SW480 (cell line): ENCODE measurements around the gene AZIN2.
"Not testable (repeated sequence)": the region's sequence is repeated elsewhere in the genome, so short reads cannot be mapped to it uniquely, and the experiment has no call there.

Source experiments
- DNase-seq: peaks from one replicate; pipeline ENCODE4 v3.0.0-alpha.2; 2016; ENCODE audit warnings: low spot score

Gene AZIN2

DNA sequence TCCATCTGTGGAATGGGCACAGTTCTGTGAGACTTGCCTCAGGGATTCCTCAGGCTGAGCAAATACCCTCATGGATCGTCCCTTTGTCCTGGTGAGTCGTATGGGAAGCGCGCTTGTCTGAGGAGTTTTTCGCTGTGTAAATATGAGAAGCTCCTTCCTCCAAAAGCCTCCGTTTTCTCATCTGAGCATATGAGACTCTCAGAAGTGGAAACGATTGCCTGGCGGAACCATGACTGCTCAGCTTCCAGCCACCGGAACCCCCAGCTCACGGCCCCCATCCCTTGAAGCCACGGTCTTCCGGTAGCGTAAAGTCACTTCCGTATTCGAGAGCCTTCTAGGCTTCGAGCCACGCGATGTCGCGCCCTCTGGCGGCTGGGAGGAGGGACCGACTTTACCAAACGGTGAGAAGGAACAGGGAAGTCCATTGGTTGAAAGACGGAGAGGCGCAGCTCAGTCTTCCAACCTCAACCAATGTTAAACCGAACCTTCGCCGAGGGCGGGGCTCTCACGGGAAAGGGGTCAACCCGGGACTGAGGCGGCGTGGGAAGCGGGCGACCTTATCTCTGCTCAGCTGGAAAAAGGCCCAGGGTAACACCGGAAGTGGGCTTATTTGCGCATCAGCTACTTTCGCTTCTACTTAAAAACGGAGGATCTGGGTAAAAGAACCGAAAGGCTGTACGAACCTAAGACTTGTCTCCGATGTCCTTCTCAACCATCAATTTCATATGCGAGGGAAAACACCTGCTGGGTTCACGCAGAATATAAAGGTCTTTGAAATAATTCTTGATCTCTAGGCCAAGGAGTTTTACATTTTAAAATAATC is 46.3 kb downstream of the AZIN2 start:
- peak; percentile 99 for DNase-seq

DNA sequence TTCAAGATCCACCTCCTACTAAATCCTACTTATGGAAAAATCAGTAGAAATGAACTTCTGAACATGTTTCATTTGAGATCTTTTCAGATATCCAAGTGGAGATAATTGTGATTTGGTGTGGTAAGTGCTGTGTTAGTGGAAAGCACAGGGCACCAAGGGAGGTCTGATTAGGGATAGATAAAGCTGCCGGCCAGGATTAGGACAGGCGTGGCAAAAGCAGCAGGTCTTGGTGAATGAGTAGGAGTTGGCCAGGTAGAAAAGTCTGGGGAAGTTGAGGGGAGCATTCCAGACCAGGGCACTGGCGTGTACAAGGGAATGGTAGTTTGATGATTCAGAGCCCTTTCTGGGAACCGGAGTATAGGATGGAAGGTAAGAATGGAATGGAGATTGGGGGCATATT is 47.8 kb downstream of the AZIN2 start:
- no peak for DNase-seq

DNA sequence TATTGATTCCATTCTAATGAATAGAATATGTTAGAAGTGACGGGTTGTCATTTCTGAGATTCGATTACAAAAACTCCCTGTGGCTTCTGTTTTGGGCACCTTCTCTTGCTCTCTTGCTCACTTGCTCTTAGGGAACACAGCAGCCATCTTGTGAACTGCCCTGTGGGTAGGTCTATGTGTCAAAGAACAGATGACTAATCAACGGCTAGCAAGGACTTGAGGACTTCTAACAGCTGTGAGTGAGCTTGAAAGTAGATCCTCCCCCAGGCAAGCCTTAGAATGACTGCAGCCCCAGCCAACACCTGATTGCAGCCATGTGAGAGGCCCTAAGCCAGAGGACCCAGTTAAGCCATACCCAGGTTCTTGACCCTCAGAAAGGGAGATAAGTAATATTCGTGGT is 49.3 kb downstream of the AZIN2 start:
- DNase-seq: peak; percentile 17

DNA sequence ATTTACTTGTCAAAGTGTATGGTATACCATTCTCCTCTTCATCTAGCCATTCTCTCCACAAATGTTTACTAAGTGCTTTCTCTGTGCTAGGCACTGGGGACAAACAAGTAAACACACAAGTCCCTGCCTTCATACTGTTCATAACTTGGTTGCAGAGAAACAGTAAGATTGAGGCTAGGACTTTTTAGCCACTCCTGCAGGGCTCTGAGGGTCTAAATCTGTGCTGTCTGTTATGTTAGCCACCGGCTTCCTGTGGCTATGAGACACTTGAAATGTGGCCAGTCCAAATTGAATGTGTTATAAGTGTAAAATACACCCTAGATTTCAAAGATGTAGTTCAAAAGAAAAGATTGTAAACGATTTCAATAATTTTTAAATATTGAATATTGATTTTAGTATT is 50.2 kb downstream of the AZIN2 start:
- DNase-seq: no peak

DNA sequence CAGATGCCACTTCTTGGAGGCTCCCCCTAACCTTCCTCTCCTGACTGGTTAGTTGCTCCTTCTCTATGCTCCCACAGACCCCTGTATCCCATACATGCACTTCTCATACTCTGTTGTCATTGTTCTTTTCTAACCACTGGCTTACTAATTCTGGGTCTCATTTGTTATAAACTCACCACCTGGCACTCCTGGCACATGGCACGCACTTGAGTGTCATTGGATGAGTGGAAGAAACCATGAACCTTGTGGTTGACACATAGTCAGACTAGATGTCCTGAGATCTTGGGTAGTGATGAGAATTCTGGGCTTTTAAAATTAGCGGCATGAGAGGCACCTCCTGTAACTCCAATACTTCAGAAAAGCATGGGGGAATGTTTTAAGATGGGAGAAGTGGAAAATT is 51.6 kb downstream of the AZIN2 start:
- DNase-seq: no peak

DNA sequence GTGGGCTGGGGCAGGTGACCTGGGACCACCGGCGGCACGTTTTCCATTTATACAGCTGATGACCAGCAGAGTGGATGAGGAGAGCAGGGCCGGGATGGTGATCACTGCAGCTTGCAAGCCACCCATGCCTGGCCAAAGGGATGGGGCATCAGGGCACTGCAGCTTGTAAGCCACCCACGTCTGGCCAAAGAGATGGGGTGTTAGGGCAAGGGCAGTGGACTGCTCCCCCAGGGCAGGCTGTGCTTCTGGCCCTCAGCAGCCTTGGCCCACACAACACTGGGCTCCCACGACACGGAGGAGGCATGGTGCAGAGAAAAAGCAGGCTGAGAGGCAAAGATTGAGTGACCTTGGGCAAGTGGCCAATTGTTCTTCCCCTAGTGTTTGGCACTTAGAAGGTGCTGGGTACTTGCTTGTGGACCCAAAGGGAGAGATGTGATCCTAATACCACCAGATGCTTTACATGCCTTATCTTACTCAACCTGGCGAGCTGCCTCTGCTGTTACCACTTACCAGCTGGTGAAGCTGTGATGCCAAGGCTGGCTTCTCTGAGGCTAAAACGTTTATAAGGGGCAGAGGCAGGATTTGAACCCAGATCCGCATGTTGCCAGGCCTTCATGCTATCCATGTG is 52.6 kb downstream of the AZIN2 start:
- no peak for DNase-seq

DNA sequence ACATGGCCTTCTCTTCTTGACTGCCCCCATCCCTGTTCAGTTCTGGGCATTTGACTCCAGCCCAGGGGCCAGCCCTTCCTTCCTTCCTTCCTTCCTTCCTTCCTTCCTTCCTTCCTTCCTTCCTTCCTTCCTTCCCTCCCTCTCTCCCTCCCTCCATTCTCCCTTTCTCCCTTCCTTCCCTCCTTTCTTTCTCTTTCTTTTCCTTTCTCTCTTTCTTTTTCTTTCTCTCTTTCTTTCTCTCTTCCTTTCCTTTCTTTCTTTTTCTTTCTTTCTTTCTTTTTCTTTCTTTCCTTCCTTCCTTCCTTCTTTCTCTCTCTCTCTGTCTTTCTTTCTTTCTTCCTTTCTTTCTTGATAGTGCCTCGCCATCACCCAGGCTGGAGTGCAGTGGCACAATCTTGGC is 55.1 kb downstream of the AZIN2 start:
- not testable (repeated sequence) for DNase-seq

DNA sequence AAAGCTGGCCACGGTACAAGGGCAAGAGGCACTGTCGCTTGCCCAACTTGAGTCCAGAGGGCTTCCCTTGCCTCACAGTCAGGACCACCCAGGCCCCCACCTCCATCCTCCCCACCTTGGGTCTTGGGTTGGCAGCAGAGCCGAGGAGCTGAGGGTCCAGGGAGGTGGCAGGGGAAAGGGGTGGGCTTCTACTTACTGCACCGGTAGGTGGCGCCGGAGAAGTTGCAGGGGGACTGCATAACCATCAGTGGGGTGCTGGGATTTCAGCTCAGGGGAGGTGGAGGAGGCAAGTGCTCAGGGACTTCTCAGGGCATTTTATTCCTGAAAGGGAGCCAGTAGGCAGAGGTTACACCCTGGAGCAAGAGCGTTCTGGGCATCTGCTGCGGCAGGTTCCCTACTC is 56.8 kb downstream of the AZIN2 start:
- no peak for DNase-seq

DNA sequence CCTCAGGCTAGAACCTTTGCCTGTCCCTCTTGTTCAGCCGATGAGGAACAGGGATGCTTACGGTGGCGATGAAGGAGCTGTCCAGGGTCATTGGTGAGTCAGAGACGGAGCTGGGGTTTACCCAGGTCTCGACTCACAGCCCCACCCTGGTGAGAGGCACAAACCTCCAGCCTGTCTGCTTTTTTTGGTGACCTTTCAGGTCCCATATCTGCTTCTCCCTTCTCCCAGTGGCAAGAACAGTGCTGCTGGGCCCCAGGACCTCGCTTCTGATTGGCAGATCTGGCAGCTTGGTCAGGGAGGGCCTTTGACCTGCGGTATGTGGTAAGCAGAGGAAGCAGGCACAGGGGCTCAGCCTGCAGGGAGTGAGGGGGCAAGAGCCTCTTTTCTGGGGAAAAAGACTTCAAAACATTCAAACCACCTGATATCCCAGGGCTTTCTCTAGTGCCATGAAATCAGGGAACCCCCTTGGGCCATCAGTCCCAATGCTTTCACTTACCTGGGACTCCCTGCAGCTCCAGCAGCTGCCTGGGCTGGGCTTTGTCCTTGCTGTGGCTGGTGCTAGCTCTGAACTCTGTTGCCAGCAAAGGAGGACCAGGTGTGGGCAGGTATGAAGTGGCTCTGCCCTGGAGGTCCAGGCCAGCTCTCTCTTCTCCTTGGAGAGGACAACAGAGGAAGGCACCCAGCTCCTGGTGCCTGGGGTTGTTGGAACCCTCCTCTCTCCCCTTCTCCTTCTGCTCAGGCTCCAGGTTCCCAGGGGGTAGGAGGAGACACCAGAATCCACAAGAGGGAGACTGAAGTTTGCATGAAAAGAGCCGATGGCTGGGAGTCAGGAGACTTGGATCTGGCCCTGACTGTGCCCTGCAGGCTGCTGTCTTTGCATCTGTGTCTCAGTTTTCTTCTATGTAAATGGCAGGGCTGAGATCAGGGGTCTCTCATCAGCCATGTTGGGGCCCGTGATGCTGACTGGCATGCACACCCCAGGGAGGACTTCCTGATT is 59.5 kb downstream of the AZIN2 start:
- no peak for DNase-seq

DNA sequence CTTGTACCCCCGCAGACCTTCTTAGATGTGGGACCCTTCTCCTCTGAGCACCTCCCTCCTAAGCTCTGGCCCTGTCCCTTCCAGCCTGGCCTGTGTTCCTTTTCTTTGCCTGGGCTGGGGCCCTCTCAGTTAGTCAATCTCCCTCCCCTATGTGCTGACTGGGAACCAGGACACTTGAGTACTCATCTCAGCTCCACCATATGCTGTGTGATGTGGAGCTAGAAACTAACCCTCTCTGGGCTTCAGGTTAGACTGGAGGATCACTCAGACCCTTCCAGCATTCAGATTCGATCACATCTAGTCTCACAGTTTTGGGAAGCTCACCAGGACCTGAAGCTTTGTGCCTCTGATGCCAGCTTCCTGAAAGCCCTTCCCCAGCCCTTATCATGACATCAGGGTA is 60.3 kb downstream of the AZIN2 start:
- DNase-seq: no peak

DNA sequence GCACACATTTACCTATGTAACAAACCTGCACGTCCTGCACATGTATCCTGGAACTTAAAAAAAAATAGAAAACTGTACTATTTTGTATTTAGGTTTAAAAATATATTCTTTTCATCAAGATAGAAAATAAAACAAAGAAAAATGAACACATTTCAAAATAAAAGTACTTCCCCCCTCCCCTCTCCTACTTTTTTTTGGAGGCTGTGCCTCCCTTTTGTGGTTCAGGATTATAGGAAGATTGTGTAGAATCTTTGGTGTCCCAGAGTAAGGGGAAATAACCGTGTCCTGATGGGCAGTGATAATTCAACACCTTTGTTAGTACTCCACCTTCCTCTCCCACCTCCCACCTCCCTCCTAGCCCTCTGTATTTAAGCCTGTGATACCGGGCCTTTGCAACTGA is 60.8 kb downstream of the AZIN2 start:
- no peak for DNase-seq

DNA sequence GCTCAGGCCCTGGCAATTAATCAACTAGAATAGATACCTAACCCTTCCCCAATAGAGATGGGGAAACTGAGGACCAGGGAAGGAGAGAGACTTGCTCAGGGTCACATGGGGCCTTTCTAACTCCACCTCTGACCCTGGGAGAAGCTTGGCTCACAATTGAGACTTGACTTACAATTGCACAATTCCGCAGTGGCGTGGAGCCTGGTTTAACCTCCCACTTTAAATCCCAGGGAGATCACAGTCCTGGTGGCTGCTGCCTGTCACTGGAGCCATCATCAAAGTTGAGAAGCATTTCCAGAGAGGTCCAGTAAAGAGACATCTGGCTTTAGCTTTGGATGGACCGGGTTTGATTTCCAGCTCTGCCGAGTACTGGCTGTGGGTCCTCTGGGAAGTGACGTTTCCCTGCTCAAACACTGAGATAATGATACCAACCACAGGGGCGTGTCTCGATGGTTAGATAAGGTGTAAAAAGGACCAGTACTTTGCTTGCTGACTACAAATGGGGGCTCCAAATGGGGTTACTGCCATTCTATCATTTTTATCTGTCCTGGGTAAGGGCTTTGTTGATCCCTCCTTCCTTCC is 61.6 kb downstream of the AZIN2 start:
- no peak for DNase-seq

DNA sequence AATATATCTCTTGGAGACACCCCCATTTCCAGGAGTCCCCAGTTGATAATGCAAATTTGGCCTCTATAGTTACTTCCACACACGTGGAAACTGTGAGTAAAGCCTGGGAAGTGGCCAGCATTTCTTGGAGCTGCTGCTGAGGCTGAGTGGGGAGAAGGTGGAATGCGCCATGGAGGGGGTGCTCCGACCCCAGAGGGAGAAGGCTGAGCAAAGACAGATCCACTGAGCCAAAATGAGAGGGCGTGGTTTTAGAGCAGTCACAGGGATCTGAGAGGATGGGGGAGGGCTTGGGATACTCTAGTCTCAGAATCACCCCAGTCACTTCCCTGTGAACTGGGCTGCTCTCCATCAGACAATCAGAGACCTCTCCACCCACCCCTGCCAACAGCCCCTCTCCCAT is 62.2 kb downstream of the AZIN2 start:
- no peak for DNase-seq

DNA sequence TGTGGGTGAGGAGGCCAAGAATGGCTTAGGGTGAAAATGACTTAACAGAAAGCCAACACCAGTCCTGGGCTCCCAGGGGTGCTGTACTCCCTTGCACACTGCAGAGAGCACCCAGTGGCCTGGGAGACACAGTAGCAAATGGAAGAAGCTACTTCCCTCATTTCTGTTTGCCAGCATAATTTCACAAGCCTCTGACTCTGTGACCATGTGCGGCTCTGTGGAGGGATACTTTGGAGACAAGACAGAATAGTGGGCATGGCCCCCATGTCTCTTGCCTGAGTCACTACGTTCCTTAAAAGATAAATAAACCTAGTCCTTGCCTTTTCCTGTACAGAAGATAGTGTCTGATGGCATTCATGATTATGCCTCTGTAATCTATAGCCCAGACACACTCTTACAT is 62.7 kb downstream of the AZIN2 start:
- DNase-seq: no peak

DNA sequence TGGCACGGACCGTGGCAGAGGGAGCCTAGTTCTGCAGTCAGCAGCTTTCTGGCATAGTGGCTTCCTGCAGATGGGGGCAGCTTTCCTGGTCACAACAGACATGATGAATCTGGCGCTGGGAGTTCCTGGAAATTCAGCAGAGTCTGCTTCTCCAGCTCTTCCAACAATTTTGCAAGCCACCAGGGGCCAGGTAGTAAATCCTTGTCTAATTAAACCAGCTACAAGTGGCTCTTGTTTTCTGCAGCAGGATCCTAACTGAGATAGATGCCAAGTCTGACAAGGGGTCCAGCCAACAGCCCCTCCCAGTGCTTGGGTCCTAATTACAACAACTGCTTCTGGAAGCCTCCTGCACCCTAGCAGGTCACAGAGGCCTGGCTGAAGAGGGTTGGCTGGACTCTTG is 65.0 kb downstream of the AZIN2 start:
- no peak for DNase-seq

DNA sequence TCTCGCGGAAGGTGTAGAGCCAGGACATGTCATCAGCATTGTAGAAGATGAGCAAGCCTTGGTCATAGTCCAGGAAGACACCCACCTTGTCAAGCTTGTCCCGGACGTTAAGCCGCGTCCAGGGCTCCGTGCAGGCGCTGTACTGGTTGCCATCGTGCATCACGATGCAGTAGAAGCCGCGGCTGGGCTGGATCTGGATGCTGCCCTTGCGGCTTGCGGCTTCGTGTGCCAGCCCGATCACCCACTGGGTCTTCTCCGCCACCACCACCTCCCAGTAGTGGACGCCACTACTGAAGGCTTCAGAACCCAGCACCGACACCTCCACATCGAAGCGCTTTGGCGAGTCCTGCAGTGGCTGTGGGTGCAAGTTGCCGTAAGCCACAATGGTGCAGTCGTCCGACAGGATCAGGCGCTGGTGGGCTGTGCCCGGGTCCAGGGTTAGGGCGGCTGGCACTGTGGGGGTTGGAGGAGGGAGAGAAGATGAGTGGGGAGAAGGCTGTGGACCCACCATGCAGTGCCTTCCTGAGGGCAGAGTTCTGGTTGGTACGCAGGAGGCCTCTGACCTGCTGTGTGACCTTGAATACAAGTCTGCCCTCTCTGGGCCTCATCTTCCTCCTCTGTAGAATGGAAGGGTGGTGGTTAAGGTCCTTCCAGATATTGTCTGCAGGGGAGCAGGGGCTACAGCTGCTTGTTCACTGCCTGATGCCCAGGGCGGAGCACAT is 66.5 kb downstream of the AZIN2 start:
- no peak for DNase-seq

DNA sequence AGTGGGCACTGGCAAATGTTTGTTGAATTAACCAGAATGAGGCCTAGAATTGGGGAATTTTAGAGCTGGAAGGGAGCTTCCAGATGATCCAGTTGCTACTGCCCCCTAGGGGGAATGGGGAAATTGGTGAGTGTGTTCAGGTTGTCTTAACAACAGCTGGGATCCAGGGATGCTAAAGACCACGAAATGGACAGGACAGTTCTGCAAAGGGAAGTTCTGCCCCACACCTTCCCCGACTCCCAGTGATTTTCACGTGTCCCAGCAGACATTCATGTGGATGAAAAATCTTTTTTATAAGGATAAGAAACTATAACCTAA is 67.0 kb downstream of the AZIN2 start:
- DNase-seq: peak; percentile 16

DNA sequence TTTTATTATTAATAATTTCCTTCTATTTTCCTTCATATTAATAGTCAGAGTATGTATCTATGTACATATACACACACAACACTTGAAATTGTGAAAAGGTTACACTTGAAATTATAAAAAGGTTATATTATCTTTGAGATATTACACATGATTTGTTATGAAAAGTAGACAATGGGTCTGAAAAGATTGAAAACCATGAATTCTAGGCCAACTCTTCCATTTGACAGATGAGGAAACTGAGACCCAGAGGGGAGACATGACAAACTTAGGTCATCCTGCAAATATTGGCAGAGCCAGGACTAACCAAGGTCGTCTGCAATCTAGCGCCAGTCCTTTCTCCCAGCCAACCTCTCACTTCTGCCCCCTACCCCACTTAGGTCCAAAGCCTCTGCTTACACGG is 67.7 kb downstream of the AZIN2 start:
- DNase-seq: no peak

DNA sequence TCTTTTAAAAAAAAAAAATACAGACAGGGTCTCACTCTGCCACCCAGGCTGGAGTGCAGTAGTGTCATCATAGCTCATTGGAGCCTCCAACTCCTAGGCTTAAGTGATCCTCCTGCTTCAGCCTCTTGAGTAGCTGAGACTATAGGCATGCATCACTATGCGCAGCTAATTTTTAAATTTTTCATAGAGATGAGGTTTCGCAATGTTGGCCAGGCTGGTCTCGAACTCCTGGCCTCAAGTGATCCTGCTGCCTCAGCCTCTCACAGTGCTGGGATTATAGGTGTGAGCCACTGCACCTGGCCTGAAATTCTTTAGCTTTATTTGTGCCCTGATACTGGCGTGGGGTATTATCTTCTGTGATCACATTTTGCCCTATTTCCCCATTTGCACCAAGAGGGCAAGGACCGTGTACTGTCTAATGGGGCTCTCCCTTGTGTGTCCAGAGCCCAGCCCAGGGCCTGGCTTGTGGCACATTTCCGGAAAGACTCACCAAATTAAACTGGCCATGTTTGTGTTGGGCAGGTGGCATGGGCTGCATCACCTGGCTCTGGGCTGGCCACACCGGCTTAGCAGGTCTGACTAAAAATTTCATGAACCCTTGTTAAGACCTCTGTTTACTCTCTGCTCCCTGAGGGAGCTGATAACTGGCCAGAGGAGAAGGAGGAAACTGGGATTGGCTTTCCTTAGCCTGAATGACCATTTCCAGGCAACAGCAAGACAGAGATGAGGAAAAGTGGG is 68.7 kb downstream of the AZIN2 start:
- DNase-seq: no peak

DNA sequence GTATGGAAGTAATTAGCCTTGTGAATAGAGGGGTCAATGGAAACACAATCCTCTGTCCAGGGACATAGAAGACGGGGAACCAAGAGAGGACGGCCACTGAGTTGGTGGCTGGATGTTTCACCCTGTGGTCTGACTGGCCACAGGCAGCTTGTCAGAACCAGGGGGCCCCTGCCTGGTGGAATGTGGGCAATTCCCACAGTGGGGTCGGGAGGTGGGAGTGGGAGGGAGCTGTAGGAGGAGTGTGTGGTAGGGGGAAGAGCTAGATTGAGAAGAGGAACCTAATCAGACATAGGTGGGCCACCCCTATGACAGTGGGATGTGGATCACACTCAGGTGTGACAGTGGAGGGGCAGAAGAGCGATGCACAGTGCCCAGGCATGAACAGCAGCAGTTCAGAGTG is 69.6 kb downstream of the AZIN2 start:
- DNase-seq: no peak

DNA sequence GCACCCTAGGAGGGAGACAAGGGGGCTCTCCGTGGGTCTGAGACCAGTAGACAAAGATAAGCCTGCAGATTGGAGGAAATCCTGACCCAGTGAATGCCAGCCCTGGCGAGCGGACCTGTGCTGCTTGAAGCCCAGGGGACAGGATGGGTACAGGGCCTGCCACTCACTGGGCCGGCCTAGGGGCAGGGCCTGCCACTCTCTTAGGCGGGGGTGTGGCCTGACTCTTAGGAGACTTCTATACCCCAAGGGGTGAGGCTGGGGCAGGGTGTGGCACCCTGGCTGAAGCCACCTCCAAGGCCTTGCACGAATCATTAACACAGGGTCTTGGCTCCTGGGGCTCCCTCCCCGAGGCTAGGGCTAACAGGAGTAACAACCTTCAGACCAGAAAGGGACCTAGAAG is 70.2 kb downstream of the AZIN2 start:
- DNase-seq: no peak
